Uterus (tissue), 2 donors: ENCODE data around the gene LFNG.
"Not testable (repeated sequence)": the region's sequence is repeated elsewhere in the genome, so short reads cannot be mapped to it uniquely, and the experiment has no call there.

Source experiments
- POLR2A ChIP-seq, 2 donors: fragments of 450-650 bp; IDR thresholded peaks; one replicate each; pipeline ENCODE4 v1.6.1; 2016; ENCODE audit warnings: antibody characterized with exemption in 2 of 2, mild to moderate bottlenecking in 1 of 2, moderate library complexity in 1 of 2
- TF ChIP-seq, protein P1 (sequence below), 4 experiments: fragments of 200-600 bp in 2 of 4; fragments of 450-650 bp in 2 of 4; sonication (generic) in 2 of 4; IDR thresholded peaks; one replicate each; pipeline ENCODE4 v1.5.1; 2016 to 2019; ENCODE audit warnings: antibody characterized with exemption in 4 of 4, mild to moderate bottlenecking in 2 of 4, moderate library complexity in 1 of 4

- TF ChIP-seq, protein P1, sequence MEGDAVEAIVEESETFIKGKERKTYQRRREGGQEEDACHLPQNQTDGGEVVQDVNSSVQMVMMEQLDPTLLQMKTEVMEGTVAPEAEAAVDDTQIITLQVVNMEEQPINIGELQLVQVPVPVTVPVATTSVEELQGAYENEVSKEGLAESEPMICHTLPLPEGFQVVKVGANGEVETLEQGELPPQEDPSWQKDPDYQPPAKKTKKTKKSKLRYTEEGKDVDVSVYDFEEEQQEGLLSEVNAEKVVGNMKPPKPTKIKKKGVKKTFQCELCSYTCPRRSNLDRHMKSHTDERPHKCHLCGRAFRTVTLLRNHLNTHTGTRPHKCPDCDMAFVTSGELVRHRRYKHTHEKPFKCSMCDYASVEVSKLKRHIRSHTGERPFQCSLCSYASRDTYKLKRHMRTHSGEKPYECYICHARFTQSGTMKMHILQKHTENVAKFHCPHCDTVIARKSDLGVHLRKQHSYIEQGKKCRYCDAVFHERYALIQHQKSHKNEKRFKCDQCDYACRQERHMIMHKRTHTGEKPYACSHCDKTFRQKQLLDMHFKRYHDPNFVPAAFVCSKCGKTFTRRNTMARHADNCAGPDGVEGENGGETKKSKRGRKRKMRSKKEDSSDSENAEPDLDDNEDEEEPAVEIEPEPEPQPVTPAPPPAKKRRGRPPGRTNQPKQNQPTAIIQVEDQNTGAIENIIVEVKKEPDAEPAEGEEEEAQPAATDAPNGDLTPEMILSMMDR (IDR thresholded peaks at IDR 0.05) = not testable (repeated sequence)
- not testable (repeated sequence) for TF ChIP-seq POLR2A (IDR thresholded peaks at IDR 0.05)
Observed at GRCh38 chr7:2534214-2534613, 14.6 kb downstream of the LFNG start.
